Colon (tissue), 2 donors: ENCODE measurements around the gene CCDC124.

Experiments
- FAIRE-seq: peaks from 2 replicates; lab custom pipeline; 2012; peaks lifted over from hg19 to GRCh38; lab: Jason Lieb, UNC
- donor health status: control.
- donor health status: control.

Gene CCDC124

DNA sequence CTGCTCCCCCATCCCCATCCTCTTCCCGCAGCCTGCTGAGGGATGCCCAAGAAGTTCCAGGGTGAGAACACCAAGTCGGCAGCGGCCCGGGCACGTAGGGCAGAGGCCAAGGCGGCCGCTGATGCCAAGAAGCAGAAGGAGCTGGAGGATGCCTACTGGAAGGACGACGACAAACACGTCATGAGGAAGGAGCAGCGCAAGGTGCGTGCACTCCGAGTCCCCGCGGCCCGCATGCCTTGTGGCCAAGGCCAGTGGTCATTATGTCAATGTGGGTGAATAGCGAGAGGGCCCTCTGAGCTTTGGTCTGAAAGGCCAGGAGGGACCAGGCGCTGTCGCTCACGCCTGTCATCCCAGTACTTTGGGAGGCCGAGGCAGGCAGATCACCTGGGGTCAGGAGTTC is 3.6 kb downstream of the CCDC124 start:
- FAIRE-seq: no peak

GRCh38 chr19:17937371-17937900 is 4.6 kb downstream of the CCDC124 start:
- no peak for FAIRE-seq

DNA sequence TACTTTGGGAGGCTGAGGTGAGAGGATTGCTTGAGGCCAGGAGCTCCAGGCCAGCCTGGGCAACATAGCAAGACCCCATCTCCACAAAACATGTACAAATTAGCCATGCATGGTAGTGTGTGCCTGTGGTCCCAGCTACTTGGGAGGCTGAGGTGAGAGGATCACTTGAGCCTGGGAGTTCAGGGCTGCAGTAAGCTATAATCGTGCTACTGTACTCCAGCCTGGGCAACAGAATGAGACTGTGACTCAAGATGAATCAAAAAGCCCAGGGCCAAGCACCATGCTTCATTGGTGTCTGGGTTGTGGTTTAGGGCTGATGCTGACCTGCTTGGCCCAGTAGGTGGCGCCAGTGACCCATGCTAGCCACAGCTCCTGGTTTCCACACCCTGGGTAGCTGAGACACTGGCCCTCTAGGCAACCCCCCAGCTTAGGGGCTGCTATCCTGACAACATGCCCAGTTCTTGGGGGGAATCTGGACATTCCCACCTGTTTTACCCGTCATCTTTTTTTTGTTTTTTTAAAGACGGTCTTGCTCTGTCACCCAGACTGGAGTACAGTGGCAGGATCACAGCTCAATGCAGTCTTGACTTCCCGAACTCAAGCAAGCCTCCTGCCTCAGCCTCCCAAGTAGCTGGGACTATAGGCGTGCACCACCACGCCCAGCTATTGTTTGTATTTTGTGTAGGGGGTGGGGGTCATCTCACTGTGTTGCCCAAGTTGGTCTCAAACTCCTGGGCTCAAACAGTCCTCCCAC is 5.5 kb downstream of the CCDC124 start:
- no peak for FAIRE-seq

DNA sequence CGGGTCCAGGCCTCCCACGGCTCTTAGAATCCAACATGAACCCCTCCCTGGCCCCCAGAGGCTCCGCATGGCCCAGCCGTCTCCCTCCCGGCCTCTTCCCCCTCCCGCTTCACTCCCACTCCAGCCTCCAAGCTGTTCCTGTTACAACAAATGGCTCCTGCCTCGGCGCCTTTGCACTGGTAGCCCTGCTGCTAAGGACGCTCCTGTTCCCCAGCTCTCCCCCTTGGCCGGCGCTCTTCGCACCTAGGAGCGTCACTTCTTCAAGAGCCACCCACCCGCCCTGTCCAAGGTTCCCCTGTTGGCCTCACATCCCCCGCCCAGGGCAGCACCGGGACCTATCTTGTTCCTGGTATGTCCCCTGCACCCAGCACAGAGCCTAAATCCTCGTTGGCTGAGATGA is 9.4 kb downstream of the CCDC124 start:
- FAIRE-seq: no peak

GRCh38 chr19:17942582-17943273 is 9.9 kb downstream of the CCDC124 start:
- FAIRE-seq: no peak

DNA sequence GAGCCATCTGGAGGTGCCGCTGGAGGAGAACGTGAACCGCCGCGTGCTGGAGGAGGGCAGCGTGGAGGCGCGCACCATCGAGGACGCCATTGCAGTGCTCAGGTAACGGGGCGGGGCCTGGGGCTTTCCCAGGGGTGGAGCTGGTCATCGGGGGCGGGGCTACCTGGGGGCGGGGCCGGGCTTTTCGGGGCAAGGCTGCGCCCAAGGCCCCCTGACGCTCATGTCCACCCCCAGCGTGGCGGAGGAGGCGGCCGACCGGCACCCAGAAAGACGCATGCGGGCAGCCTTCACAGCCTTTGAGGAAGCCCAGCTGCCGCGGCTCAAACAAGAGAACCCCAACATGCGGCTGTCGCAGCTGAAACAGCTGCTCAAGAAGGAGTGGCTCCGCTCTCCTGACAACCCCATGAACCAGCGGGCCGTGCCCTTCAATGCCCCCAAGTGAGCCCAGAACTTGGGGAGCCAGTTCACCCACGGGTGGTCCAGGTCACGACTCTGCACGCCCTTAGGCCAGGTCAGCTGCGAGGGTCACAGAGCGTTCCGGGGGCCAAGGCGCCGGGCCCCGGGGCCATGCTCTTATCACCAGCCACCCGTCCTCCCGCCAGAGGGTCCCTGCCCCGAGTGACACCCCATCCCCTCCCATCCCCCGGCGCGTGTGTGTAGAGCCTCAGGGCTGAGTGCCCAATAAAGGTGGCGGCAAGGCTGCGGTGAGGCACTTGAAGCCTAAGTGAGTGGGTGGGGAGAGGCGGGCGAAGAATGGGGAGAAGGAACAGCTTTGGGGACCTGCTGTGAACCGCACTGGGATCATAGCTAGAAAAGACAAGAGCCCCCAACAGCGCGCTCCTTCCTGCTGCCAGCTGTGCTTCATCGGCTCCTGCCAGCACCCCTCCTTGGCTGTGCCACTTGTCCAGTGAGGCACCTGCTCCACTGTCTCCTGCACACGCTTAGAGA is 10.7 kb downstream of the CCDC124 start:
- no peak for FAIRE-seq

DNA sequence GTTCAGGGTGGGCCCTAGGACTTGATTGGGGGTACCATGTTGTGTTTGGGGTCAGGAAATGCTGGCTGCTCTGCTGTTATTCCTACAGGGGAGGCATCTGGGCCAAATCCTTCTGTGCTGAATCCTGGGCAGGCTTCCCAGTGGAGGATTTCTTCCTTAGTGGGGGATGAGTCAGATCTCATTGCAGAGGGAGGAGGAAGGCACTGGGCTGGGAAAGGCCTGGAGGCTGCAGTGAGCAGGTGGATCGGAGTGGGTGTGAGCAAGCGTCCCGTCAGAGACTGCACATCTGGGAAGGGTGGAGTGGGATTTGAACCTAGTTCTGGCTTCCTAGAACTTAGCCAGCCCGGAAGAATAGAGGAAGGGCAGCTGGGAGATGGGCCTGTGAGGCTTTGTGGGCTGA is 11.5 kb downstream of the CCDC124 start:
- no peak for FAIRE-seq

- FAIRE-seq: no peak
Observed at GRCh38 chr19:17946965-17947784, 14.4 kb downstream of the CCDC124 start.

- no peak for FAIRE-seq
Observed at GRCh38 chr19:17947815-17948513, 15.1 kb downstream of the CCDC124 start.

DNA sequence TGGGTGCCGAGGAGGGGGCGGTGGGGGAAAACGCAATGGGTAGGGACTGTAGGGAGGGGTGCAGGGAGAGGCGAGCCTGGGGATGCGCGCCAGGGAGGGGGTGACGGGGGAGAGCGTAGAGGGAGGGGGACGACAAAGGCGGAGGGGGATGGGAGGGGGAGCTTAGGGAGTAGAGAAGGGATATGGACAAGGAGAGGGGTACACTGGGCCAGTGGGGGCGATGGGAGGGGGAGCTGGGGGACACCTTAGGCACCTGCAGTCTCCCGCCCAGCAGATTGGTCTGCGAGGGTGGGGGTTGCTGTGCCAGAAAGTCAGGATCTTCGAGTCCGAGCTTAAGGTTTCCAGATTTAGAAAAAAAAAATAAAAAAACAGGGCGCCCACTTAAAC is 15.7 kb downstream of the CCDC124 start:
- FAIRE-seq: no peak

- no peak for FAIRE-seq
Observed at GRCh38 chr19:17948931-17949930, 16.4 kb downstream of the CCDC124 start.

GRCh38 chr19:17949956-17950309 is 17.1 kb downstream of the CCDC124 start:
- FAIRE-seq: no peak

DNA sequence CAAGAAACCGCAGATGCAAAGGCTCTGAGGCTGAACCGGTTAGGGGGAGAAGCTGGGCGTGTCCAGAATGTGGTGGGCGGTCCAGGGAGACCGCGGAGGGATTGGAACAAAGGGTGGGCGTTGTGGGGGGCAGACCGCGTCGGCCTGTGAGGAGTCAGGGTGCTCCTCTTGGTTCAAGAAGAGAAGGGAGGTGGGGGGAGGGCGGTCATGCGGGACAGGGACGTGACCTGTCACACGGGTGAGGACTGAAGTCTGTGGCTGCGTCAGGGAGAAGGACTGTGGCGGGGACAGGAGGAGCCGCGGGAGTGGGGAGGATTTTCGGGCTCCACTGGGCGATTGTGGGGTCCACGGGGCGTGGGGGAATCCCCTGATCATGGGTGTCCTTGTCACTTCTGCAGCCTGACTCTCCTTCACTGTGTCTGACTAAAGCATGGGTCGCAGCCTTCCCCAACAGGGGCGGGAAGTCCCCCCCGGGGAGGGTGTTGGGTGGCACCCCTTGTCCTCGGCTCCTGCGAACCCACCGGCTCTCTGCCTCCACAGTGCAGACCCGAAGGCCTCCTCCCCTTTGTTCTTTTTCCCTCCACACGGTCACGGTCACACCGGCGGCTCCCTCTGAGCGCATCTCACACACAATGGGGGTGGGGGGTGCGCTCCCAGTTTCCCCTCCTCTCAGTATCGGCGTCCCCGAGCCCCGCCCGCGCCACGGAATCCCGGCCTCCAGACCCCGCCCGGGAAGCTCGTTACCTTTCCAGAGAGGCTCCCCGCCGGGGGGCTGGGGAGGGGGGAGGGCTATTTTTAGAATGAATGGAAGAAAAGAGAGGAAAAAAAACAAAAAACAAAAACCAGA is 17.7 kb downstream of the CCDC124 start:
- FAIRE-seq: no peak

GRCh38 chr19:17951157-17951989 is 18.6 kb downstream of the CCDC124 start:
- FAIRE-seq: no peak

GRCh38 chr19:17951990-17952976 is 19.5 kb downstream of the CCDC124 start:
- no peak for FAIRE-seq

DNA sequence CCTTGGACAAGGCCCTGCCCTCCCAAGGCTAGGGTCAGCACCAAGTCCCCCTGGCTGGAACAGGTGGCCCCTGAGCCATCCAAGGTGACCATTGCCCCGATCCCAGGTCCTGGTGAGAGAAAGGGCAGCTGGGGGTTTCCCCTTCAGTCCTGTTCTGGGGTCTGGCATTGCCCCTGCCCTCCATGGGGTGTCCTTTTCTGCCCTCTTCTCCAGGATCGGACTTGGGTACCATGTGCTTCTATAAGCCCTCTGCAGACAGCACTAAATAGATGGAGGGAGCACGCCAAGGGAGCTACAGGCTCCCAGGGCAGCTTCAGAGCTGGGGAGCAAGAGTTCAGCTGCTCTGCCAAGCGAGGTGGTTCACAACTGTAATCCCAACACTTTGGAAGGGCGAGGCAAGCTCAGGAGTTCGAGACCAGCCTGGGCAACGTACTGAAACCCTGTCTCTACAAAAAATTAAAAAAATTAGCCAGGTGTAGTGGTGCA is 20.5 kb downstream of the CCDC124 start:
- FAIRE-seq: no peak
